Stomach smooth muscle (tissue), 2 donors: ENCODE data around the gene TRAPPC12.

Experiments used
- H3K27ac ChIP-seq: one replicate; pipeline ENCODE4 v1.7.0; 2013; ENCODE audit warnings: mild to moderate bottlenecking, low read length, inconsistent platforms
- H3K27me3 ChIP-seq, 2 donors: one replicate each; pipeline ENCODE4 v1.7.0; 2013; ENCODE audit warnings: low read length in 2 of 2; ENCODE audit not compliant: insufficient read depth in 2 of 2, control insufficient read depth in 1 of 2
- H3K36me3 ChIP-seq, 2 donors: one replicate each; pipeline ENCODE4 v1.7.0; 2013; ENCODE audit warnings: low read length in 2 of 2; ENCODE audit not compliant: control insufficient read depth in 2 of 2, insufficient read depth in 2 of 2
- H3K4me1 ChIP-seq: one replicate; pipeline ENCODE4 v1.7.0; 2013; ENCODE audit warnings: low read length; ENCODE audit not compliant: control insufficient read depth, insufficient read depth
- H3K4me3 ChIP-seq, 2 donors: one replicate each; pipeline ENCODE4 v1.7.0; 2013; ENCODE audit warnings: low read length in 2 of 2
- H3K9ac ChIP-seq, 2 donors: one replicate each; pipeline ENCODE4 v1.7.0; 2013; ENCODE audit warnings: low read length in 2 of 2, mild to moderate bottlenecking in 1 of 2
- H3K9me3 ChIP-seq, 2 donors: one replicate each; pipeline ENCODE4 v1.7.0; 2013; ENCODE audit warnings: low read length in 2 of 2; ENCODE audit not compliant: control insufficient read depth in 2 of 2
- donor health status: healthy.
- donor health status: Pancreatic carcinoma.

TRAPPC12 gene

DNA sequence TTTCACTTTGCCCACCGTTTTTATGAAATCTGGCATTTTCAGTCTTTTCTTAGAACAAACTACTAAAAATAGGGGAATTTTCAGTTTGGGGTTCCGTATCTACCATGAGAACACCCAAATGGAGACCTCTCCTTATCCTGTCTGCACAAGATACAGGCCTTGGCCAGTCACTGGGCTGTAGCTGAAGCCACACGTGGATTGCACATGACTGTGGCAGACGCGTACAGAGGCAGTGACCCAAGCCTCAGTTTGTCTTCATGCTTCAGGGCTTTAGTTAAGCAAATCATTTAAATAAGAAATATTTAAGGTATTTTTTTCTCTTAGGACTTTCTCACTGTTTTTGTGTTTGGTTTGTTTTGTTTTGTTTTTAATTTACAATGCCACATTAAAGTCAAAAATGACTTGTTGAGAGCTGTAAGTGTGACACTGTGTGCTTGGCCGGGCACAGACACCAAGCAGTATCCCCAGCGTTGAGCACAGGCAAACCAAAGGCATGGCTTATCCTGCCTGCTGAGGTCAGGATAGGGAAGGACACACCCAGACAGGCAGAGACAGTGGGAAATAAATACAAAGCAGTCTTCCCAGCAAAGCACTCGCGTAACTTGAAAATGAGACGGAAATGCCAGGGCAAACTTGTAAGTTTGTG, 53.3 kb downstream of the TRAPPC12 start:
- peaks cover 10 to 23% of the 10 kb centered on the region in 2 donors for H3K36me3 ChIP-seq
- no peaks in the 10 kb centered on the region for H3K4me1 ChIP-seq
- no peak overlapping the region for H3K9ac ChIP-seq
- no peaks in the 10 kb centered on the region for H3K9me3 ChIP-seq
- H3K27me3 ChIP-seq, result no peaks in the 10 kb centered on the region
- H3K27ac ChIP-seq, result no peak overlapping the region
- H3K4me3 ChIP-seq, result no peak overlapping the region

DNA sequence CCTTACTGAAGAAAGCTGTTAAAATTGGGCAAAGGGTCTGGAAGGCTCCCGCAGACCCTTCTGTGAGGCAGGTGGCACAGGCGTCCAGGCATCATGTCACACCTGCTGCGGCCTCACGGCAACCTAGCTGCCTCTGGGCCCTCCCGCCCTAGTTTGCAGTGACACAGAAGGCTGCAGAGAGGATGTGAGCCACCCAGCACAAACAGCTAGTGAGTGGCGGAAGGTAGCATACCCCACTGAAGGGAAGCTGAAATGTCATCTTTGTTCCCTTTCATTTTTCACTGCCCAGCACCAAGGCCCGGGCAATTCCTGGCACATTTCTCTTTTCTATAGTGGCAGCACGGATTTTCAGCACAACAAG, 53.8 kb downstream of the TRAPPC12 start:
- H3K4me3 ChIP-seq, result no peak overlapping the region
- H3K9ac ChIP-seq, result no peak overlapping the region
- H3K4me1 ChIP-seq, result no peaks in the 10 kb centered on the region
- H3K9me3 ChIP-seq, result no peaks in the 10 kb centered on the region
- H3K27me3 ChIP-seq, result no peaks in the 10 kb centered on the region
- H3K36me3 ChIP-seq, result peaks cover 10 to 23% of the 10 kb centered on the region in 2 donors
- H3K27ac ChIP-seq, result no peak overlapping the region

DNA sequence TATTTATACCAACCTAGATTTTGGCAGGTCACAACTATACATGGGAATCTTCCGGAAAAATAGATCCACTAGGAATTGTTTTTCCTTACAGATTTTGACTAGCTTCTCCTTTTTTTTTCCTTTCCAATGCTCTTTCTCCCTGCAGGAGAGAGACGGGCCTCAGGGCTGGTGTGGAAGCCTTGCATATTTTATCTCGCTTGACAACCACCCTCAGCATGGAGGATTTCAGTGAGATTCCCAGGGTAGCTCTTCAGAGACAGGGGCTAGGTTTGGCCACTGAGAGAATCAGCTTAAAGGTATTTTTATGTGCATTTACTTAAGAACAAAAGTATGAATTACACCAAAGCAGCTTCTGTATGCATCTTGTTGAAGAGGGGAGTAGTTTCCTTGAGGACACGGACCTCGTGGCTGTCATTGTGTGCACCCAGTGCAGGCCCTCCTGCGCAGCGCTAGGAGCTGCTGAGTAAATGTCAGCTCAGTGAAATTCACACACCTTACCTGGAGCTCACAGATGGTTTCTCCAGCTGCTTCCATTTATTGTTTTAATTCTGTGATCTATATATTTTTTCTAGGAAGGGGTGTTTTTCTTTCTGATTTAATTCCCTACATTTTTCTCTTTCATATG, 54.4 kb downstream of the TRAPPC12 start:
- H3K36me3 ChIP-seq, result peaks cover 10 to 22% of the 10 kb centered on the region in 2 donors
- no peaks in the 10 kb centered on the region for H3K27me3 ChIP-seq
- no peak overlapping the region for H3K9ac ChIP-seq
- H3K9me3 ChIP-seq, result no peaks in the 10 kb centered on the region
- H3K27ac ChIP-seq, result no peak overlapping the region
- no peaks in the 10 kb centered on the region for H3K4me1 ChIP-seq
- no peak overlapping the region for H3K4me3 ChIP-seq

DNA sequence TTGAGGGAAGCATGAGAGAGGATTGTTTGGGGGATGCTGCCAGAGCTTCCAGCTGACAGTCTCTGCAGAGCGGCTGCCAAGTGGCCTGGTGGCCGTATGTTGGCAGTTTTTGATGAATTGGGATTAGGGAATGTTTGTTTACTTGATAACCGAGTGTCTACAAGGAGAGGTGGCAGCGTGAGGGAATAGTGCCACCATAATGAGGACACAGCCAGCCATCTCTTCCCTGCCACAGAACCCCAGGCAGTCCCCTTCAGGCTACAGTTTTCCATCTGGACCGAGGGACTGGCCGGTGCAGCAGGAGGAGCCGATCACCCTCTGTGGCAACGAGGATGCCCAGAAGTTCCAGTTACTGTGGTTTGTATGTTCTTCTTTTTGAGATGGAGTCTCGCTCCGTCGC, 55.2 kb downstream of the TRAPPC12 start:
- Histone ChIP-seq H3K27ac (no peak overlapping the region), H3K9me3 (no peaks in the 10 kb centered on the region), H3K9ac (no peak overlapping the region), H3K4me3 (no peak overlapping the region), H3K4me1 (no peaks in the 10 kb centered on the region), H3K27me3 (no peaks in the 10 kb centered on the region), H3K36me3 (peaks cover 10 to 20% of the 10 kb centered on the region in 2 donors)

DNA sequence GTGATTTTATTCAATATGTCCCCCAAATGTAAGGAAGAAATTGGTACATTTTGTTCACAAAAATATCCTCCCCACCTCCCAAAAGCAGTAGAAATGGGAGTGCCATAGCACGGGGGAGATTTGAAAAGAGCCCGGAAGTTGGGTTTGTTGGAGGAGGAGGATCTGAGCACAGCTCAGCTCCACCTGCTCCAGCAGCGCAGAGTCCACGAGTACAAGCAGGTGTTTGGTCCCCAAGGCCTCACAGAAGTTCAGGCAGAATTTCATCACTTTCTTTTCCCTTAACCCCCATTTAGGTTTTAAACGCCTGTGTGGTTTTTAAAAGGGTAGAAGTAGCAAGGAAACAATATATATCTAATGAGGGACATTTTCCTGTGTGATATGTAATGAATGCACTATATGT, 56.0 kb downstream of the TRAPPC12 start:
- H3K27ac ChIP-seq, result no peak overlapping the region
- no peak overlapping the region for H3K9ac ChIP-seq
- H3K4me3 ChIP-seq, result no peak overlapping the region
- no peaks in the 10 kb centered on the region for H3K9me3 ChIP-seq
- H3K4me1 ChIP-seq, result no peaks in the 10 kb centered on the region
- peaks cover 7 to 20% of the 10 kb centered on the region in 2 donors for H3K36me3 ChIP-seq
- H3K27me3 ChIP-seq, result no peaks in the 10 kb centered on the region

DNA sequence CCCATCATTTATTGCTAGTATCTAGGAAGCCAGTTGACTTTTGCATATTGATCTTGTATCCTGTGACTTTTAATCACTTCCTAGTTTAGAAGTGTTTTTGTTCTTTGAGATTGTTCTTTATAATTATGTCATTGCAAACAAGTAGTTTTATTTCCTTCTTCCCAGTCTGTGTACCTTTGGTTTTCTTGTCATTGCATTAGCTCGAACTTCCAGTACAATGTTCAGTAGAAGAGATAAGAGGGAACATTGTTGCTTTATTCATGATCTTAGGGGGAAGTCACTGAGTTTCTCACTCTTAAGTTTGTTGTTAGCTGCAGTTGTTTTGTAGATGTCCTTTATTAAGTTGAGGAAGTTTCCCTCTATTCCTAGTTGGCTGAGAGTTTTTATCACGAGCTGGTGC, 61.0 kb downstream of the TRAPPC12 start:
- Histone ChIP-seq H3K9ac (no peak overlapping the region), H3K4me1 (no peaks in the 10 kb centered on the region), H3K9me3 (no peaks in the 10 kb centered on the region), H3K4me3 (no peak overlapping the region), H3K36me3 (peaks cover 7 to 18% of the 10 kb centered on the region in 2 donors), H3K27ac (no peak overlapping the region), H3K27me3 (no peaks in the 10 kb centered on the region)

DNA sequence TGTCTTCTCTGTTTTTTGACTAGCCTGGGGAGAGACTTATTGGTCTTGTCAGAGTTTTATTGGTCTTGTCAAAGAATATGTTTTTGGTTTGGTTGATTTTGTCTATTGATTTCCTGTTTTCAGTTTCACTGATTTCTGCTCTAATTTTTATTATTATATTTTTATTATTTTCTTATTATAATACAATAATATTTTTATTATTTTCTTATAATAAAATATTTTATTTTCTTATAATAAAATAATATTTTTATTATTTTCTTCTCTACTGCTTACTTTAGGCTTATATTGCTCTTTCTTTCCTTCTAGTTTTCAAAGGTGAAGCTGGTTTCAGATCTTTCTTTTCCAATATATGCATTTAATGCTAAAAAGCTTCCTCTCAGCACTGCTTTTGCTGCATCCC, 62.0 kb downstream of the TRAPPC12 start:
- Histone ChIP-seq H3K27ac (no peak overlapping the region), H3K9ac (no peak overlapping the region), H3K4me3 (no peak overlapping the region), H3K9me3 (no peaks in the 10 kb centered on the region), H3K27me3 (no peaks in the 10 kb centered on the region), H3K36me3 (peaks cover 16 to 24% of the 10 kb centered on the region in 2 donors), H3K4me1 (no peaks in the 10 kb centered on the region)

DNA sequence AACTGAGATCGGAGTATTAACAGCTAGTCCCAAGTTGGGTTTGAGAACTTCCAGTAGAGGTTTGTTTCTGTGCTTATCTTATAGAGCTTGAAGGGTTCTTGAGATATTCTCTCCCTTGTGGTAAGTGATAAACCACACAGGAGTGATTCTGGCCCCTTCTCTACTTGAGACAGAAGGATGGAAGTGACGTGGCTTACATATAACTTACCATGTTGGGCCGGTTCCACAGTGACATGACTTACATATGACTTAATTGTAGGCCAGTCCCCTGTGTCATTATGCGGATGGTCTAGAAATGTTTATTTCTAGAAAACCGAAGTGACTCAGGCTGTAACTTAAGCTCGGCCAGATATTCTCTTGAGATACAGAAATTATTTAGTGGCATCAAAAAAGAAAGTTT, 62.7 kb downstream of the TRAPPC12 start:
- Histone ChIP-seq H3K9me3 (no peaks in the 10 kb centered on the region), H3K9ac (no peak overlapping the region), H3K36me3 (peaks cover 22 to 27% of the 10 kb centered on the region in 2 donors), H3K27me3 (no peaks in the 10 kb centered on the region), H3K4me1 (no peaks in the 10 kb centered on the region), H3K27ac (no peak overlapping the region), H3K4me3 (no peak overlapping the region)

DNA sequence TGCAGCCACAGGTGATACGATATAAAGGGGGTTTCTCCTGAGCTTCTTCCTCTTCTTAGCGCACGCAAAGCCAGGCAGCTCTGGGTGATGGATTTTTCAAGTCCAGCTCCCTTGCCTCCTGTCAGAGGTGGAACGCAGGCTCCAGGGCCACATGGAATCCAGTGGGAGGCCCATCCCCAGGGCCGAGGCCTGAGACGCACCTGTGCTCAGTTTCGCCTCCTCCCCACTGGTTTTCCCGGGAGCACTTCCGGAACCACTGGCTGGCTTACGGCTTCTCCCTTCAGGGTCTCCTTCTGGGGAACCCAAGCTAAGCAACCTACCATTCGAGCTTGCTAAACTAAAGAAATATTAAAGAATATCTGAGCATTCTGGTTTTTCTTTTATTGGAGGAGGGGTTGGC, 63.6 kb downstream of the TRAPPC12 start:
- peaks cover 25 to 36% of the 10 kb centered on the region in 2 donors for H3K36me3 ChIP-seq
- H3K9ac ChIP-seq, result no peak overlapping the region
- no peaks in the 10 kb centered on the region for H3K27me3 ChIP-seq
- H3K27ac ChIP-seq, result no peak overlapping the region
- no peak overlapping the region for H3K4me3 ChIP-seq
- no peaks in the 10 kb centered on the region for H3K4me1 ChIP-seq
- no peaks in the 10 kb centered on the region for H3K9me3 ChIP-seq

DNA sequence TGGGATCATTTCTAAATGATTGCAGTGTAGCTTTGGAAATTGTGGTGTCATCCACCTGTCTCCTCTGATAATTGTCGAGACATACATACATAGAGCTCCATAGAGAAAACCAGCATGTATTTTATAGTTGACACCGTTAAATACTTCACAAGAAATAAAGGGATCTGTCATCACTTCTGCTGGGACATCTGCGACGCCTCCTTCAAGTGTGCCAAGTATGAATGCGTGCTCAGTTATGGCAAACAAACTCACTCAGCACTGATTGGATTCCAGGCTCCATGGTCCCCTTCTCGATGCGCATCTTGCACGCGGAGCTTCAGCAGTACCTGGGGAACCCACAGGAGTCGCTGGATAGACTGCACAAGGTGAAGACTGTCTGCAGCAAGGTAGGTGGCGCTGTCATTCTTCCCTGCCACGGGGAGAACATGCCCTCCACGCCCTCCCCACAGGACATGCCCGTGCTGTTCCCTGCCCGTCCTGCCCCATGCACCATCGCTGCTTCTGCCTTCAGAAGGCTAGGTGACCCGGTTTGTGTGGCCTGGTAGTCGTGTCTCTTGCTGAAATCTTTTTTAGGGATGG, 64.1 kb downstream of the TRAPPC12 start:
- Histone ChIP-seq H3K27me3 (no peaks in the 10 kb centered on the region), H3K9me3 (no peaks in the 10 kb centered on the region), H3K9ac (no peak overlapping the region), H3K36me3 (peaks cover 25 to 39% of the 10 kb centered on the region in 2 donors), H3K4me1 (no peaks in the 10 kb centered on the region), H3K27ac (no peak overlapping the region), H3K4me3 (no peak overlapping the region)

DNA sequence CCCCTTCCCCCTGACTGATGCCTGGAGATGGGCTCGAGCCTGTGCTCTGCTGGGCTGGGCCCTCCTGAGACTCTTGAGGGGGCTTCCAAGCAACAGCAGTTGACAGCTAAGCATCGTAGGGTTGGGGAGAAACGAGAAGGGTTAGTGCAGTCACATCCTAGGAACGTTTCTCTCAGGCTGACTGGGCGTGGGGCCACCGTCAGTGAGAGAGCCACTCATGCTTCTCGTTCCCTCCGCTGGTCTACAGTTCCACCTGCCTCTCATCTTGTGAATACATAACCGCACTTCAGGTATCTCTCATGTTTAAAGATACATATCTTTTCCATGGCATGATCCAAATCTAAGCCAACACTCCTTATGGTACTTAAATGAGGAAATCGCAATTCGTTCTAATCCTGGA, 66.4 kb downstream of the TRAPPC12 start:
- peaks cover 3% of the 10 kb centered on the region for H3K4me1 ChIP-seq
- H3K9me3 ChIP-seq, result no peaks in the 10 kb centered on the region
- no peak overlapping the region for H3K27ac ChIP-seq
- peaks cover 28 to 39% of the 10 kb centered on the region in 2 donors for H3K36me3 ChIP-seq
- no peak overlapping the region for H3K9ac ChIP-seq
- H3K27me3 ChIP-seq, result no peaks in the 10 kb centered on the region
- H3K4me3 ChIP-seq, result no peak overlapping the region
